Activated naive CD4-positive, alpha-beta T cell treated with anti-CD3 and anti-CD28 coated beads, Interleukin-2, amount 50 U/mL, for 16 hours (primary cell): ENCODE data around the gene HAND2.

Source experiments
- DNase-seq: peaks from one replicate; pipeline ENCODE4 v3.0.0-alpha.2; 2020

The HAND2 gene

GRCh38 chr4:173519111-173520101, 10.6 kb downstream of the HAND2 start:
- DNase-seq: no peak

- no peak for DNase-seq
These were observed 11.5 kb downstream of the HAND2 start for GRCh38 chr4:173518425-173519102.

GRCh38 chr4:173517781-173518424, 12.1 kb downstream of the HAND2 start:
- no peak for DNase-seq

- no peak for DNase-seq
These were observed 13.2 kb downstream of the HAND2 start for GRCh38 chr4:173516621-173517524.

GRCh38 chr4:173515458-173515857, 14.6 kb downstream of the HAND2 start:
- DNase-seq: no peak

GRCh38 chr4:173514641-173515217, 15.3 kb downstream of the HAND2 start:
- no peak for DNase-seq

- DNase-seq: no peak
These were observed 16.4 kb downstream of the HAND2 start for GRCh38 chr4:173513651-173514050.

- DNase-seq: no peak
These were observed 18.2 kb downstream of the HAND2 start for GRCh38 chr4:173511787-173512361.

- no peak for DNase-seq
These were observed 20.7 kb downstream of the HAND2 start for GRCh38 chr4:173509036-173510001.

GRCh38 chr4:173508386-173509035, 21.5 kb downstream of the HAND2 start:
- no peak for DNase-seq

- DNase-seq: no peak
These were observed 22.3 kb downstream of the HAND2 start for GRCh38 chr4:173507471-173508385.

GRCh38 chr4:173506597-173507211, 23.3 kb downstream of the HAND2 start:
- DNase-seq: no peak

GRCh38 chr4:173505924-173506518, 24.0 kb downstream of the HAND2 start:
- no peak for DNase-seq

GRCh38 chr4:173504181-173504503, 25.9 kb downstream of the HAND2 start:
- DNase-seq: no peak

GRCh38 chr4:173503330-173504180, 26.5 kb downstream of the HAND2 start:
- no peak for DNase-seq

- DNase-seq: no peak
These were observed 27.7 kb downstream of the HAND2 start for GRCh38 chr4:173502282-173502681.

- no peak for DNase-seq
These were observed 28.4 kb downstream of the HAND2 start for GRCh38 chr4:173501592-173502150.
